ENCODE data around the gene FGF14. TPM values are rescaled to one million over a fixed set of nuclear protein-coding genes. Genes with fewer than 3 reads are reported as not detected.

FGF14 gene
- total RNA-seq, 4 donors from 2014 or later = 0.36 to 1.9 (median 0.45) TPM

DNA sequence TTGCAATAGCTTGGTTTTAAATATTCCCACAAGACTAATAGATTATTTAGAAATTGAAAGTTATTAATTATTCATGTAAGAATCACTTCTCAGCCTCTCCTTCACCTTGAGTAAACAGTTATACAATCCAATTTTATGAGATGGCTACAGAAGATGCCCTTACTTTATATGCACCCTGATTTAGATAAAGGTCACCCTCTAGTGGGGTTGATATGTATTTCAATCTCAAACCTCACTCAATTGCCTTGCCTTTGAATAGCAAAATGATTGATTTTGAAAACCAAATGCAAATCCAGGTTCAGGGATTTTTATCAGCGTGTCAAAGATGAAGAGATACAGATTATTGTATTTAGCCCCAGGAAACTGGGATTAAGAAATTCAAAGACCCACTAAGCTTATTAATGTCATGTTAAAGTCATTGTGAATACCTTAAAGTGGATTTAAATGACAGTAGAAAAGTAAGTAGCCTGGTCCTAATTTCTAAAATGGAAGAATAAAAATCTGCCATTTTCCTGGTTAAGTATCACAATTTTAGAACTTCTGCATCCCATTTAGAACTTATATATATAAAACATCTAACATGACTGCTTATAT, 644.3 kb downstream of the FGF14 start:
- no peak overlapping the region for H3K4me3 ChIP-seq (ENCODE audit: low read depth, poor library complexity, severe bottlenecking)
- WGBS, 2 donors = 7 to 9% methylated on average over 1 of the region's 1 CpG
- no peak for TF ChIP-seq POLR2A (IDR thresholded peaks at IDR 0.05)
- TF ChIP-seq, protein P1, sequence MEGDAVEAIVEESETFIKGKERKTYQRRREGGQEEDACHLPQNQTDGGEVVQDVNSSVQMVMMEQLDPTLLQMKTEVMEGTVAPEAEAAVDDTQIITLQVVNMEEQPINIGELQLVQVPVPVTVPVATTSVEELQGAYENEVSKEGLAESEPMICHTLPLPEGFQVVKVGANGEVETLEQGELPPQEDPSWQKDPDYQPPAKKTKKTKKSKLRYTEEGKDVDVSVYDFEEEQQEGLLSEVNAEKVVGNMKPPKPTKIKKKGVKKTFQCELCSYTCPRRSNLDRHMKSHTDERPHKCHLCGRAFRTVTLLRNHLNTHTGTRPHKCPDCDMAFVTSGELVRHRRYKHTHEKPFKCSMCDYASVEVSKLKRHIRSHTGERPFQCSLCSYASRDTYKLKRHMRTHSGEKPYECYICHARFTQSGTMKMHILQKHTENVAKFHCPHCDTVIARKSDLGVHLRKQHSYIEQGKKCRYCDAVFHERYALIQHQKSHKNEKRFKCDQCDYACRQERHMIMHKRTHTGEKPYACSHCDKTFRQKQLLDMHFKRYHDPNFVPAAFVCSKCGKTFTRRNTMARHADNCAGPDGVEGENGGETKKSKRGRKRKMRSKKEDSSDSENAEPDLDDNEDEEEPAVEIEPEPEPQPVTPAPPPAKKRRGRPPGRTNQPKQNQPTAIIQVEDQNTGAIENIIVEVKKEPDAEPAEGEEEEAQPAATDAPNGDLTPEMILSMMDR (IDR thresholded peaks at IDR 0.05) = no peak
- no peak for DNase-seq (ENCODE audit: low spot score in 2 of 2)
- intact Hi-C loops (cut with DNase I; ENCODE audit: low total_unique reads) = no loop called here

DNA sequence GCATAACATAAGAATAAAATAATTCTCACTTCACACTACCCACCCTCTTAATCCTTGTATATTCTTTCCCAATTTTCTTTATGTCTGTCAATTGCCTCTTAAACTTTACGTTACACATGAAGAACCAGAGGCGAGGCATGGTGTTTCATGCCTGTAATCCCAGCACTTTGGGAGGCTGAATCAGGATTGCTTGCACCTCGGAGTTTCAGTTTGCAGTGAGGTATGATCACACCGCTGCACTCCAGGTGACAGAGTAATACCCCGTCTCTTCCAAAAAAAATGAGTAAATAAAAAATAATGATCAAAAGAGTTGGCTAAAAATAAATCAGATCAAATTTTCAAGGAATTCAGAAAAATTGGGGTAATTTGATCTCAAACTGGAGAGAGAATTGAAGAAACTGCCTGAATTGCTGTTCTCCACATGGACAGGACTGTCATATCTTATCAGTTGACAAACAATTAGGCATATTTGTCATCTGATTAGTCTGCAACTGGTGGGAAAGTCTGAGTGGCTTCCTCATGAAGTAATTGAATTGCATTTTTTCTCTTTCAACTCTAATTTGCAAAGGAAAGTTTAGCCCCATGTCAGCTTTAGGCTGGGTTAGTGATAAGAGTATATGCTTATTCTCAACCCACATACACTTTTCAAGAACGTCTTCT, 646.5 kb downstream of the FGF14 start:
- intact Hi-C loops (cut with DNase I; ENCODE audit: low total_unique reads) = no loop called here
- TF ChIP-seq POLR2A (IDR thresholded peaks at IDR 0.05) = no peak
- TF ChIP-seq, protein P1 (IDR thresholded peaks at IDR 0.05) = no peak
- no peak overlapping the region for H3K4me3 ChIP-seq (ENCODE audit: low read depth, poor library complexity, severe bottlenecking)
- DNase-seq (ENCODE audit: low spot score in 2 of 2) = no peak
- WGBS, 2 donors = 81 to 88% methylated on average over 6 of the region's 6 CpGs

DNA sequence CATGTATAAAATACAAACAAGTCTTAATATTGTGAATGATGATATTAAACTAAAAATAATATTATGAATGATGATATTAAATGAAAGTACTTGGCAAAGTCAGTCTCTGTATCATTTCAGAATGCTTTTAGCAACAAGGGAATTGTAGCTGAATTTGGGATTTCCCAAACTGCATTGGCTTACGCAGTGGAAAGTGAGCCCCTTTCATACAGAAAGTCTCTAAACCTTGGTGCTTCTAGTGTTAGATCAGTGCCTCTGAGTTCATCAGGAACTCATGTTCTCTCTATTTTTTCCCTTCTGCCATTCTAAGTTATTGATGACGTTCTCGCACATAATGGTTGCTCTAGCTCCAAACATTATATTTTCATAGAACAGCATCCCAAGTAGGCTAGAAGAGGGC, 649.4 kb downstream of the FGF14 start:
- intact Hi-C loops (cut with DNase I; ENCODE audit: low total_unique reads) = no loop called here

DNA sequence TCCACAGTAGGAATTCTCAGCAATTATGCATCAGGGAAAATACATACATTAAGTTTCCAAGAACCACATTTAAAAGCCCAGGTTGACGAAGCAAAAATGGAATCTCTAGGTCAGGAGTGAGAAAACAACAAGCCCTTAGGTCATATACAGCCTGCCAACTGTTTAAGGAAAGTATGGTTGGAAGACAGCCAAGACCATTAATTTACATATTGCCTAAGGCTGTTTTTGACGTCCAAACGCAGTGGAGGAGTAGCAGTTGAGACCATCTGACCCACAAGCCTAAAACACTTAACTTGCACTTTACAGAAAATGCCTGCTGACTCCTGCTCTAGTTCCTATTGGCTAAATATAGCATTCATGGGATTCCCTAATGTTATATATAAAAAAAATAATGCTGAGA, 650.4 kb downstream of the FGF14 start:
- no peak overlapping the region for H3K4me3 ChIP-seq (ENCODE audit: low read depth, poor library complexity, severe bottlenecking)
- 5 to 13% methylated on average over 3 of the region's 3 CpGs for WGBS, 2 donors
- no peak for DNase-seq (ENCODE audit: low spot score in 2 of 2)
- intact Hi-C loops (cut with DNase I; ENCODE audit: low total_unique reads) = no loop called here
- TF ChIP-seq, protein P1 (IDR thresholded peaks at IDR 0.05) = no peak
- no peak for TF ChIP-seq POLR2A (IDR thresholded peaks at IDR 0.05)

More for the DNA sequence above, 649.4 kb downstream of the FGF14 start:
- TF ChIP-seq, protein P1 (IDR thresholded peaks at IDR 0.05) = no peak
- TF ChIP-seq POLR2A (IDR thresholded peaks at IDR 0.05) = no peak
- 81 to 88% methylated on average over 3 of the region's 3 CpGs for WGBS, 2 donors
- no peak for DNase-seq (ENCODE audit: low spot score in 2 of 2)
- H3K4me3 ChIP-seq (ENCODE audit: low read depth, poor library complexity, severe bottlenecking) = no peak overlapping the region

DNA sequence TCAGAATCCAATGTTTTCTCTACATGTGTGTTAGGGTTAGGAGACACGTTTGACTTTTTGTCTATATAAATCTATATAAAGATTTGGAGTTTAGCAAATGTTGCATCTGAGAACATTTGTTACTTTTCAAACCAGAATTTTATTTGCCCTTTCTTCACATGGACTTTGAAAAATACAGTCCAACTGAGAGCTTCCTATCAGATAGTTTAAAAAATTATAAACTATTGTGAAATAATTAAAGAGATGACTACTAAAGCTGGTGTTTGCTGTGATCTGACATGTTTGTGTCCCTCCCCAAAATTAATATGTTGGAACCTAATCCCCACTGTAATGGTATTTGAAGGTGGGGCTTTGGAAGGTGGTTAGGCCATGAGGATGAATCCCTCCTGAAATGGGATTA, 652.3 kb downstream of the FGF14 start:
- no peak for TF ChIP-seq POLR2A (IDR thresholded peaks at IDR 0.05)
- TF ChIP-seq, protein P1 (IDR thresholded peaks at IDR 0.05) = no peak
- no peak overlapping the region for H3K4me3 ChIP-seq (ENCODE audit: low read depth, poor library complexity, severe bottlenecking)
- intact Hi-C loops (cut with DNase I; ENCODE audit: low total_unique reads) = no loop called here
- DNase-seq (ENCODE audit: low spot score in 2 of 2) = no peak
- WGBS, 2 donors = 89 to 100% methylated on average over 1 of the region's 1 CpG

Data from lower leg skin (tissue), 4 donors.